Right ventricle myocardium superior (tissue), 1 donor: ENCODE measurements around the gene POU2AF2. TPM values are rescaled to one million over a fixed set of nuclear protein-coding genes. Genes with fewer than 3 reads are reported as not detected.
A peak's percentile ranks its signal among the peaks of the same experiment; 100 is the strongest.
"Not testable (repeated sequence)": the region's sequence is repeated elsewhere in the genome, so short reads cannot be mapped to it uniquely, and the experiment has no call there.

Source experiments
- ATAC-seq: fragments of 200-7000 bp; cut with Tn5 transposase; one replicate; pipeline ENCODE4 v1.9.1; 2020; ENCODE audit warnings: mild to moderate bottlenecking; ENCODE audit not compliant: poor library complexity
- DNase-seq: peaks from one replicate; pipeline ENCODE4 v3.0.0-alpha.2; 2020
- intact Hi-C: fragments of 100-400 bp; cut with DNase I; formaldehyde crosslinking; loops from one replicate; pipeline ENCODE4 v1.11.2; 2022
- total RNA-seq: library from RNA; stranded (reverse); fragmentation: NEBNext Ultra II Directional; extraction: Animal tissue kit (Norgen Biotek cat#: 25700); gene quantifications from one replicate; pipeline ENCODE4 v1.2.1, GENCODE V29; 2021
- donor health status: DM: no; HTN: yes; CAD: no; lungs with severe emphysema.

The POU2AF2 gene
- total RNA-seq, 1 donor from 2014 or later, result not detected

- intact Hi-C loops, result no loop called here
- DNase-seq (no peak), ATAC-seq (no peak)
Observed at GRCh38 chr11:111250936-111251335, 5.4 kb downstream of the POU2AF2 start.

GRCh38 chr11:111253131-111253530 lies 7.6 kb downstream of the POU2AF2 start:
- DNase-seq (no peak), ATAC-seq (no peak)
- intact Hi-C loops, result no loop called here

- DNase-seq, result no peak
- intact Hi-C loops, result no loop called here
- no peak for ATAC-seq
Observed at GRCh38 chr11:111253630-111254029, 8.1 kb downstream of the POU2AF2 start.

- DNase-seq (no peak), ATAC-seq (no peak)
- intact Hi-C loops, result no loop called here
Observed at GRCh38 chr11:111258046-111258445, 12.5 kb downstream of the POU2AF2 start.

GRCh38 chr11:111259896-111260295 lies 14.4 kb downstream of the POU2AF2 start:
- ATAC-seq (no peak), DNase-seq (no peak)
- intact Hi-C loops, result no loop called here

- DNase-seq (no peak), ATAC-seq (no peak)
- intact Hi-C loops, result no loop called here
Observed at GRCh38 chr11:111260811-111261210, 15.3 kb downstream of the POU2AF2 start.

GRCh38 chr11:111264646-111265045 lies 19.1 kb downstream of the POU2AF2 start:
- no peak for DNase-seq
- intact Hi-C loops, result no loop called here
- ATAC-seq, result no peak

- intact Hi-C loops, result no loop called here
- ATAC-seq, result no peak
Observed at GRCh38 chr11:111265421-111265820, 19.9 kb downstream of the POU2AF2 start.

GRCh38 chr11:111268303-111268702 lies 22.8 kb downstream of the POU2AF2 start:
- ATAC-seq, DNase-seq, intact Hi-C loops: not testable (repeated sequence)

More at GRCh38 chr11:111265421-111265820, 19.9 kb downstream of the POU2AF2 start:
- no peak for DNase-seq

GRCh38 chr11:111269146-111269868 lies 23.8 kb downstream of the POU2AF2 start:
- intact Hi-C loops, result no loop called here
- ATAC-seq (no peak), DNase-seq (no peak)

- ATAC-seq, result no peak
- intact Hi-C loops, result no loop called here
- DNase-seq, result no peak
Observed at GRCh38 chr11:111272420-111272819, 26.9 kb downstream of the POU2AF2 start.

- DNase-seq, result no peak
- ATAC-seq, result no peak
- intact Hi-C loops, result no loop called here
Observed at GRCh38 chr11:111282562-111283075, 37.1 kb downstream of the POU2AF2 start.

- ATAC-seq, result peak; percentile 63
- DNase-seq, result peak; percentile 50
- intact Hi-C loops, result no loop called here
Observed at GRCh38 chr11:111283945-111284481, 38.5 kb downstream of the POU2AF2 start.

- DNase-seq (no peak), ATAC-seq (no peak)
- intact Hi-C loops, result loop anchor here (5.0 kb wide), 1 partner anchor 157 kb away; no protein-coding TSS in a partner anchor
Observed at GRCh38 chr11:111285189-111286091, 39.9 kb downstream of the POU2AF2 start.

GRCh38 chr11:111291764-111292163 lies 46.2 kb downstream of the POU2AF2 start:
- DNase-seq (no peak), ATAC-seq (no peak)
- intact Hi-C loops, result no loop called here

- ATAC-seq, intact Hi-C loops, DNase-seq: not testable (repeated sequence)
Observed at GRCh38 chr11:111292408-111292807, 46.9 kb downstream of the POU2AF2 start.

GRCh38 chr11:111296196-111296595 lies 50.7 kb downstream of the POU2AF2 start:
- DNase-seq (no peak), ATAC-seq (no peak)
- intact Hi-C loops, result no loop called here

GRCh38 chr11:111297696-111298095 lies 52.2 kb downstream of the POU2AF2 start:
- DNase-seq (no peak), ATAC-seq (no peak)
- intact Hi-C loops, result no loop called here

GRCh38 chr11:111298413-111299100 lies 53.0 kb downstream of the POU2AF2 start, which contains the start of gene POU2AF3:
POU2AF3 (plus strand) TSS chr11:111298546; CDS start chr11:111298582, 36 bp downstream.
- ATAC-seq, result peak; percentile 55
- no peak for DNase-seq
- intact Hi-C loops, result no loop called here
